ENCODE results near the gene BTBD7.

DNA sequence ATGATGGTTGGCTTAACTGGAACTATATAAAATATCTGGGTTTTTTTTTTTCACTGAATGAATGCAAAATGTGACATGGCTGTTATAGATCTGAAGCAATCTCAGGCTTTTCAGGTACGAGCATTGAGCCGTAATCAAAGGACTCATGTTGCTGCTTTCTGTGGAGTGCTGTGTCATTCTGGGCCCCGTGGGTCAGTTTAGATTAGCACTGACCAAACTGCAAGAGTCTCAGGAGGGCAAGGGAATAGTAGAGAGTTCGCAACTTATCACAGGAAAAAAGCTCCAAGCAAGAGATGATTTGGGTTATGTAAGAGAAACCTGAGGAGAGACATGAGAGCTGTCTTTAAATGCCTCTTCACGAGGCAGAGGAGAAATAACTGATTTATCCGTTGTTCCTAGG lies 66.7 kb downstream of the BTBD7 start:
- TF ChIP-seq REST (IDR thresholded peaks at IDR 0.05; ENCODE audit: insufficient read depth in 1 of 2, low read depth in 2 of 2, low read length in 2 of 2) (no peak), TAF1 (IDR thresholded peaks at IDR 0.05; ENCODE audit: borderline replicate concordance, insufficient read depth, low read length) (no peak), POLR2AphosphoS5 (IDR thresholded peaks at IDR 0.05; ENCODE audit: low read depth, low read length) (no peak), FOXP2 (optimal IDR thresholded peaks at IDR 0.05; ENCODE audit: borderline replicate concordance, extremely low read depth, extremely low read length, insufficient read depth) (no peak)
